Spleen (tissue), 11 donors: Measurements from ENCODE around the gene RAD54L. TPM values are rescaled to one million over a fixed set of nuclear protein-coding genes. Genes with fewer than 3 reads are reported as not detected.
"Not testable (repeated sequence)": the region's sequence is repeated elsewhere in the genome, so short reads cannot be mapped to it uniquely, and the experiment has no call there.

Experiments
- DNase-seq: peaks from one replicate; pipeline ENCODE4 v3.0.0-alpha.2; 2020
- H3K27ac ChIP-seq, 8 donors: fragments of 200-600 bp; sonication (generic) in 7 of 8; 1 replicate in 4 of 8; 2 replicates in 4 of 8; pipeline versions ENCODE4 v1.5.0 to v1.8.0; 2016 to 2021; ENCODE audit warnings: inconsistent platforms in 4 of 8, mild to moderate bottlenecking in 4 of 8, moderate library complexity in 1 of 8
- H3K27me3 ChIP-seq, 7 donors: fragments of 200-600 bp; sonication (generic) in 6 of 7; replicated peaks in 1 of 7; 1 replicate in 4 of 7; 2 replicates in 3 of 7; pipeline versions ENCODE4 v1.5.0 to v1.8.0; 2016 to 2021; ENCODE audit warnings: inconsistent platforms in 3 of 7, mild to moderate bottlenecking in 1 of 7
- H3K36me3 ChIP-seq, 6 donors: fragments of 200-600 bp; sonication (generic) in 5 of 6; 1 replicate in 4 of 6; 2 replicates in 2 of 6; pipeline versions ENCODE4 v1.5.0 to v1.8.0; 2016 to 2021; ENCODE audit warnings: inconsistent platforms in 2 of 6
- H3K4me1 ChIP-seq, 6 donors: fragments of 200-600 bp; sonication (generic) in 5 of 6; 1 replicate in 3 of 6; 2 replicates in 3 of 6; pipeline versions ENCODE4 v1.5.0 to v1.8.0; 2016 to 2021; ENCODE audit warnings: inconsistent platforms in 3 of 6
- H3K4me3 ChIP-seq, 8 donors: fragments of 200-600 bp; sonication (generic) in 7 of 8; 1 replicate in 4 of 8; 2 replicates in 4 of 8; pipeline versions ENCODE4 v1.5.0 to v1.8.0; 2016 to 2021; ENCODE audit warnings: inconsistent platforms in 4 of 8, mild to moderate bottlenecking in 4 of 8, moderate library complexity in 2 of 8
- H3K9me3 ChIP-seq, 8 donors: fragments of 200-600 bp; sonication (generic) in 7 of 8; 1 replicate in 4 of 8; 2 replicates in 4 of 8; pipeline versions ENCODE4 v1.5.0 to v1.8.0; 2016 to 2021; ENCODE audit warnings: inconsistent platforms in 4 of 8
- POLR2A ChIP-seq, 3 donors: fragments of 450-650 bp; IDR thresholded peaks; one replicate each; pipeline ENCODE4 v1.5.1; 2017; ENCODE audit warnings: antibody characterized with exemption in 3 of 3, mild to moderate bottlenecking in 1 of 3
- POLR2AphosphoS5 ChIP-seq, 3 donors: sonication (generic); formaldehyde crosslinking; IDR thresholded peaks; one replicate each; pipeline ENCODE4 v1.5.1; 2017; ENCODE audit warnings: antibody characterized with exemption in 3 of 3
- WGBS, 5 donors: extraction: QIAGEN DNeasy Blood & Tissue Kit in 3 of 5; methylation state at CpG; one replicate each; pipeline versions ENCODE4 v1.1.5 to v1.1.7; 2013 to 2018; 5-methylcytosine and 5-hydroxymethylcytosine counted together
- intact Hi-C: fragments of 100-400 bp; cut with DNase I; formaldehyde crosslinking; loops from one replicate; pipeline ENCODE4 v1.15.0; 2023; ENCODE audit warnings: low total_unique reads
- polyA plus RNA-seq, 3 donors: library from polyadenylated mRNA; stranded (reverse); fragments of 200-250 nt; gene quantifications; one replicate each; pipeline ENCODE4 v1.2.1, GENCODE V29; 2013
- total RNA-seq, 7 donors: library from RNA; depleted of rRNA in 3 of 7; stranded (reverse); fragments of >200 nt in 3 of 7; fragmentation: NEBNext Ultra II Directional in 4 of 7; extraction: Animal tissue kit (Norgen Biotek cat#: 25700) in 4 of 7; gene quantifications; one replicate each; pipeline versions ENCODE4 v1.1.0 to v1.2.1, GENCODE V29; 2016 to 2021
- TF ChIP-seq, protein P1 (sequence below), 11 experiments: fragments of 200-600 bp in 7 of 11; fragments of 450-650 bp in 4 of 11; sonication (generic) in 4 of 11; IDR thresholded peaks in 8 of 11; conservative IDR thresholded peaks in 3 of 11; 1 replicate in 7 of 11; 2 replicates in 4 of 11; pipeline versions ENCODE4 v1.4.0 to v1.8.0; 2016 to 2021; ENCODE audit warnings: antibody characterized with exemption in 11 of 11, inconsistent platforms in 4 of 11, mild to moderate bottlenecking in 1 of 11
- donor health status: healthy with polysubstance abuse.
- donor health status: DM: no; HTN: no; CAD: no; lungs with moderate emphysema.
- donor health status: DM: no; HTN: no; CAD: no.
- donor health status: Bipolar disorder and iron deficiency.
- donor health status: healthy.
- donor health status: DM: no; HTN: no; CAD: no.
- donor health status: DM: yes; HTN: yes; CAD: no.

Gene RAD54L
- total and polyA plus RNA-seq, 10 donors, result 2.4 to 9.2 (median 2.9) TPM

- Histone ChIP-seq H3K36me3 (no peaks in the 10 kb centered on the region), H3K27me3 (no peaks in the 10 kb centered on the region), H3K9me3 (no peaks in the 10 kb centered on the region), H3K4me1 (peaks cover 0 to 9% (median 7%) of the 10 kb centered on the region in 6 donors), H3K4me3 (no peak overlapping the region), H3K27ac (no peak overlapping the region)
- peak; percentile 83 for DNase-seq
- WGBS, 5 donors, result 13 to 26% (median 20%) methylated on average over 6 of the region's 6 CpGs
- TF ChIP-seq, protein P1, sequence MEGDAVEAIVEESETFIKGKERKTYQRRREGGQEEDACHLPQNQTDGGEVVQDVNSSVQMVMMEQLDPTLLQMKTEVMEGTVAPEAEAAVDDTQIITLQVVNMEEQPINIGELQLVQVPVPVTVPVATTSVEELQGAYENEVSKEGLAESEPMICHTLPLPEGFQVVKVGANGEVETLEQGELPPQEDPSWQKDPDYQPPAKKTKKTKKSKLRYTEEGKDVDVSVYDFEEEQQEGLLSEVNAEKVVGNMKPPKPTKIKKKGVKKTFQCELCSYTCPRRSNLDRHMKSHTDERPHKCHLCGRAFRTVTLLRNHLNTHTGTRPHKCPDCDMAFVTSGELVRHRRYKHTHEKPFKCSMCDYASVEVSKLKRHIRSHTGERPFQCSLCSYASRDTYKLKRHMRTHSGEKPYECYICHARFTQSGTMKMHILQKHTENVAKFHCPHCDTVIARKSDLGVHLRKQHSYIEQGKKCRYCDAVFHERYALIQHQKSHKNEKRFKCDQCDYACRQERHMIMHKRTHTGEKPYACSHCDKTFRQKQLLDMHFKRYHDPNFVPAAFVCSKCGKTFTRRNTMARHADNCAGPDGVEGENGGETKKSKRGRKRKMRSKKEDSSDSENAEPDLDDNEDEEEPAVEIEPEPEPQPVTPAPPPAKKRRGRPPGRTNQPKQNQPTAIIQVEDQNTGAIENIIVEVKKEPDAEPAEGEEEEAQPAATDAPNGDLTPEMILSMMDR (IDR thresholded peaks at IDR 0.05 in 8 of 11, conservative IDR thresholded peaks at IDR 0.05 in 3 of 11), result peak; percentile 67 to 93 (median 89)
- no peak for TF ChIP-seq POLR2AphosphoS5 (IDR thresholded peaks at IDR 0.05)
- TF ChIP-seq POLR2A (IDR thresholded peaks at IDR 0.05), result no peak
- intact Hi-C loops, result loop anchor here (5.0 kb wide), 1 partner anchor 186 kb away; no protein-coding TSS in a partner anchor
These were observed 24.1 kb upstream of the RAD54L start for GRCh38 chr1:46223472-46223943.

GRCh38 chr1:46224966-46225365 is 22.6 kb upstream of the RAD54L start:
- Histone ChIP-seq H3K4me1 (peaks cover 0 to 14% (median 7%) of the 10 kb centered on the region in 6 donors), H3K4me3 (no peak overlapping the region), H3K27me3 (no peaks in the 10 kb centered on the region), H3K27ac (no peak overlapping the region), H3K9me3 (no peaks in the 10 kb centered on the region), H3K36me3 (no peaks in the 10 kb centered on the region)
- no peak for DNase-seq
- 82 to 95% (median 93%) methylated on average over 4 of the region's 4 CpGs for WGBS, 5 donors
- intact Hi-C loops, result loop anchor here (5.0 kb wide), 1 partner anchor 188 kb away; no protein-coding TSS in a partner anchor
- TF ChIP-seq POLR2A (IDR thresholded peaks at IDR 0.05) (no peak), POLR2AphosphoS5 (IDR thresholded peaks at IDR 0.05) (no peak)
- TF ChIP-seq, protein P1 (IDR thresholded peaks at IDR 0.05 in 8 of 11, conservative IDR thresholded peaks at IDR 0.05 in 3 of 11), result no peak

GRCh38 chr1:46231231-46231630 is 16.3 kb upstream of the RAD54L start:
- H3K27me3 ChIP-seq, H3K36me3 ChIP-seq, H3K4me3 ChIP-seq, intact Hi-C loops, DNase-seq, H3K27ac ChIP-seq, H3K4me1 ChIP-seq, H3K9me3 ChIP-seq: not testable (repeated sequence)
- WGBS, 5 donors, result 92 to 99% (median 95%) methylated on average over 3 of the region's 3 CpGs

DNA sequence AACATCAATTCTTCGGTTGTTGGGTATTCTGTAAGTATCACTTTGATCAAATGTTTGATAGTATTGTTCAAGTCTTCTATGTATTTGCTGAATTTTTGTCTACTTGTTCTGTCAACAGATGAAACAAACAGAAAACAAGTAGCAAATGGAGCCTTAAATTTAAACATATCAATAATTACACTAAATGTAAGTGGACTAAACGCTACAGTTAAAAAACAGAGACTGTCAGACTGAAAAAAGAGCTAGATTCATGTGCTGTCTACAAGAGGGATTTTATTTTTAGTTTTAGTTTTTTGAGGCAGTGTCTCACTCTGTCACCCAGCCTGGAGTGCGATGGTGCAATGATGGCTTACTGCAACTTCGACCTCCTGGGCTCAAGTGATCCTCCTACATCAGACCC is 10.7 kb upstream of the RAD54L start:
- peaks cover 0 to 21% (median 14%) of the 10 kb centered on the region in 8 donors for H3K9me3 ChIP-seq
- no peak overlapping the region for H3K27ac ChIP-seq
- no peaks in the 10 kb centered on the region for H3K27me3 ChIP-seq
- H3K4me1 ChIP-seq, result no peaks in the 10 kb centered on the region
- H3K4me3 ChIP-seq, result no peak overlapping the region
- intact Hi-C loops, result no loop called here
- WGBS, 5 donors, result 88 to 95% (median 92%) methylated on average over 4 of the region's 4 CpGs
- DNase-seq, result no peak
- TF ChIP-seq, protein P1 (IDR thresholded peaks at IDR 0.05 in 8 of 11, conservative IDR thresholded peaks at IDR 0.05 in 3 of 11), result no peak
- no peak for TF ChIP-seq POLR2A (IDR thresholded peaks at IDR 0.05)
- TF ChIP-seq POLR2AphosphoS5 (IDR thresholded peaks at IDR 0.05), result no peak
- no peaks in the 10 kb centered on the region for H3K36me3 ChIP-seq

DNA sequence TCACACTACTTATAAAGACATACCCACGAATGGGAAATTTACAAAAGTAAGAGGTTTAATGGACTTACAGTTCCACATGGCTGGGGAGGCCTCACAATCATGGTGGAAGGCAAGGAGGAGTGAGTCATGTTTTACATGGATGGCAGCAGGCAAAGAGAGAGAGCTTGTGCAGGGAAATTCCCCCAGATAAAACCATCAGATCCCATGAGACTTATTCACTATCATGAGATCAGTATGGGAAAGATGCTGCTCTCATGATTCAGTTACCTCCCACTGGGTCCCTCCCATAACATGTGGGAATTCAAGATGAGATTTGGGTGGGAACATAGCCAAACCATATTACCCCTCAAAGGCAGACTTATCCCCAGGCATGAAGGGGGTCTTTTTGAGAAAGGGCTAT is 8.7 kb upstream of the RAD54L start:
- H3K27ac ChIP-seq, H3K4me1 ChIP-seq, DNase-seq, H3K27me3 ChIP-seq, intact Hi-C loops, H3K4me3 ChIP-seq, H3K36me3 ChIP-seq: not testable (repeated sequence)
- H3K9me3 ChIP-seq, result peaks cover 0 to 21% (median 14%) of the 10 kb centered on the region in 8 donors
- WGBS, 5 donors, result 54 to 73% (median 63%) methylated on average over 1 of the region's 1 CpG

DNA sequence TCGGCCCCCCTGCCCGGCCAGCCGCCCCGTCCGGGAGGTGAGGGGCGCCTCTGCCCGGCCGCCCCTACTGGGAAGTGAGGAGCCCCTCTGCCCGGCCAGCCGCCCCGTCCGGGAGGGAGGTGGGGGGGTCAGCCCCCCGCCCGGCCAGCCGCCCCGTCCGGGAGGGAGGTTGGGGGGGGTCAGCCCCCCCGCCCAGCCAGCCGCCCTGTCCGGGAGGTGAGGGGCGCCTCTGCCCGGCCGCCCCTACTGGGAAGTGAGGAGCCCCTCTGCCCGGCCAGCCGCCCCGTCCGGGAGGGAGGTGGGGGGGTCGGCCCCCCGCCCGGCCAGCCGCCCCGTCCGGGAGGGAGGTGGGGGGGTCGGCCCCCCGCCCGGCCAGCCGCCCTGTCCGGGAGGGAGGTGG is 5.8 kb upstream of the RAD54L start:
- H3K4me3 ChIP-seq, DNase-seq, intact Hi-C loops, H3K27ac ChIP-seq, H3K36me3 ChIP-seq, H3K27me3 ChIP-seq, H3K4me1 ChIP-seq: not testable (repeated sequence)
- H3K9me3 ChIP-seq, result peaks cover 0 to 16% (median 9%) of the 10 kb centered on the region in 8 donors
- WGBS, 5 donors, result 60 to 91% (median 86%) methylated on average over 2 to 11 of the region's 38 CpGs; no CpG with 5 or more reads in 1 of the 5 donors
